ENCODE measurements around the gene CFAP99. TPM values are rescaled to one million over a fixed set of nuclear protein-coding genes. Genes with fewer than 3 reads are reported as not detected.

CFAP99 gene
- total and polyA plus RNA-seq, 2 of the 4 experiments (the other 2 are of a cell fraction) = not detected

DNA sequence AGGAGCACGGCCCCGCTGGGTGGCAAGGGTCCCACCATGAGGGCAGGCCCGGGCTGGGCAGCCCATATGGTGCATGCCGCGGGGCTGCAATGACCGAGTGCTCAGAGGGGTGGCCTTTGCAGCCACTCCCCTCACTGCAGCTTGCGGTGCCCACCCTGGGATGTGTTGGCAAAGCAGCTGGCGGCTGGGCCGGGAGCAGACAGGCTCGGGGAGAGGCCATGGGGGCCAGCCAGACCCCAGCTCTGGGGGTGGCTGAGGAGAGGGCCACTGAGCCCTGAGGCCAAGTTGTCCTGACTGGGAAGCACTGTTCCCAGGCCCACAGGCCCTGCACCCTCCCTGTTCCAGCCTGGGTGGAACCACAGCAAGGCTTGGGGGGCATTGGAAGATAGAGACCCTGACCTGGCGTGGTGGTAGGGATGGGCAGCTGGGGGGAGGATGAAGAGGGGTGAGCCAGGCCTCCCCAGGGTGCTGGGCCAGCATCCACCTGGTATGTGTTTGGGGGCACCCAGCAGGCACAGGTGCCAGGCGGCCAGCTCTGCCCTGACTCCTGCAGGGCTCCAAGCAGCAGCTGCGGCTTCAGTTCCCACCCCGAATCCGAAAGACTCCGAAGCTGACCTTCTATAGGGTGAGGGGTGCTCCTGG lies 31.8 kb downstream of the CFAP99 start (continued):
- TF ChIP-seq, protein P1, sequence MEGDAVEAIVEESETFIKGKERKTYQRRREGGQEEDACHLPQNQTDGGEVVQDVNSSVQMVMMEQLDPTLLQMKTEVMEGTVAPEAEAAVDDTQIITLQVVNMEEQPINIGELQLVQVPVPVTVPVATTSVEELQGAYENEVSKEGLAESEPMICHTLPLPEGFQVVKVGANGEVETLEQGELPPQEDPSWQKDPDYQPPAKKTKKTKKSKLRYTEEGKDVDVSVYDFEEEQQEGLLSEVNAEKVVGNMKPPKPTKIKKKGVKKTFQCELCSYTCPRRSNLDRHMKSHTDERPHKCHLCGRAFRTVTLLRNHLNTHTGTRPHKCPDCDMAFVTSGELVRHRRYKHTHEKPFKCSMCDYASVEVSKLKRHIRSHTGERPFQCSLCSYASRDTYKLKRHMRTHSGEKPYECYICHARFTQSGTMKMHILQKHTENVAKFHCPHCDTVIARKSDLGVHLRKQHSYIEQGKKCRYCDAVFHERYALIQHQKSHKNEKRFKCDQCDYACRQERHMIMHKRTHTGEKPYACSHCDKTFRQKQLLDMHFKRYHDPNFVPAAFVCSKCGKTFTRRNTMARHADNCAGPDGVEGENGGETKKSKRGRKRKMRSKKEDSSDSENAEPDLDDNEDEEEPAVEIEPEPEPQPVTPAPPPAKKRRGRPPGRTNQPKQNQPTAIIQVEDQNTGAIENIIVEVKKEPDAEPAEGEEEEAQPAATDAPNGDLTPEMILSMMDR (conservative IDR thresholded peaks at IDR 0.05; ENCODE audit: low read depth, low read length) = no peak

DNA sequence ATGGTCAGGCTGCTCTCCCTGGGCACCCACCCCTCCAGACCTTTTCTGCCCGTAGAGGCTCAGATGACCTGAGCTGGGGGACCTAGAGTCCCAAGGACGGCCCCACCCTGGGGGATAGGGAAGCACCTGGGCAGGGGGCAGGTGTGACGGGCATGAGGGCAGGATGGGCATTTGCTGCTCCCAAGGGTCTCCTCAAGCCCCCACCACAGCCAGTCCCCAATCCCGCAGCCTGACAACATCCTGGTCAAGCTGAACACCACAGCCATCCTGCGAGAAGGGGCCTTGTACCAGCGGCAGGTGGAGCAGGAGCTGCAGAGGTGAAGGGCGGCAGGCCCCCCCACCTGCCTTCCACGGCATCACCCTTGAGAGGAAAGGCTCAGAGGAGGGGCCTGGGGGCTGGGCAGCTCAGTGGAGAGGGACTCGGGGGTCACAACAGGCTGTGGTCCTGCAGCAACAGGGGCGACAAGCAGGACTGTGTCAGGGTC lies 32.3 kb downstream of the CFAP99 start:
- Histone ChIP-seq H3K14ac (replicated peaks; ENCODE audit: low read depth, low read length) (no peak overlapping the region), H2BK15ac (ENCODE audit: low read depth, low read length) (no peak overlapping the region), H4K8ac (ENCODE audit: low read depth in 2 of 2, low read length in 2 of 2) (no peak overlapping the region), H3K36me3 (ENCODE audit: control insufficient read depth, insufficient read depth, low read length) (no peaks in the 10 kb centered on the region), H3K4me1 (ENCODE audit: control insufficient read depth, insufficient read depth, low read length) (no peaks in the 10 kb centered on the region), H2AK5ac (ENCODE audit: low read depth, low read length) (no peak overlapping the region), H3K56ac (ENCODE audit: extremely low read depth, insufficient read depth, low read length) (no peak overlapping the region), H4K20me1 (ENCODE audit: insufficient read depth, low read length) (no peaks in the 10 kb centered on the region; the same call in 1 of the 2 replicates), H3K4me3 (ENCODE audit: insufficient read depth, low read depth, low read length) (no peak overlapping the region), H3K9me3 (ENCODE audit: control insufficient read depth, insufficient read depth, low read length) (no peaks in the 10 kb centered on the region), H2AK9ac (replicated peaks; ENCODE audit: low read depth, low read length, poor library complexity) (peak overlapping the region; percentile 42), H3K23ac (ENCODE audit: low read depth, low read length) (no peak overlapping the region), H3K27me3 (ENCODE audit: control insufficient read depth, insufficient read depth, low read length) (peaks cover 23% of the 10 kb centered on the region), H2BK5ac (ENCODE audit: low read depth, low read length, poor library complexity, severe bottlenecking) (no peak overlapping the region), H2BK20ac (ENCODE audit: low read depth, low read length) (no peak overlapping the region), H3K4me2 (ENCODE audit: low read depth, low read length) (no peak overlapping the region), H4K5ac (ENCODE audit: low read depth, low read length) (no peak overlapping the region), H4K91ac (ENCODE audit: insufficient read depth, low read depth, low read length) (no peak overlapping the region), H3K79me1 (ENCODE audit: low read depth in 1 of 2, low read length in 2 of 2) (no peaks in the 10 kb centered on the region), H3K9ac (ENCODE audit: low read depth, low read length) (no peak overlapping the region), H3K18ac (ENCODE audit: low read depth, low read length) (no peak overlapping the region), H2BK120ac (ENCODE audit: low read depth, low read length) (no peak overlapping the region), H3K27ac (ENCODE audit: insufficient read depth, low read length) (no peak overlapping the region), H3K9me1 (ENCODE audit: insufficient read depth, low read length) (no peaks in the 10 kb centered on the region), H3K4ac (ENCODE audit: low read depth, low read length) (no peak overlapping the region), H2AFZ (replicated peaks; ENCODE audit: low read length, poor library complexity) (no peak overlapping the region)
- DNase-seq = no peak
- intact Hi-C loops (cut with micrococcal nuclease) = no loop called here
- no CpG with 5 or more reads among the region's 10 CpGs for WGBS, 2 experiments (ENCODE audit: extremely low coverage in 2 of 2, insufficient read length in 1 of 2)
- ChIA-PET CTCF (no interaction called here), POLR2A (ENCODE audit: unreplicated experiment) (no interaction called here)
- ATAC-seq (ENCODE audit: low read depth) = no peak
- no TSS peak for BruUV-seq (replicated peaks)
- TF ChIP-seq RFX5 (IDR thresholded peaks at IDR 0.05; ENCODE audit: low read depth, low read length) = no peak
- TF ChIP-seq MAFK (IDR thresholded peaks at IDR 0.05; ENCODE audit: low read depth, low read length) = no peak
- dilution Hi-C loops (cut with HindIII; ENCODE audit: low sequenced_read_pairs, unreplicated experiment) = no loop called here
- in situ Hi-C loops (cut with MboI; ENCODE audit: low sequenced_read_pairs) = no loop called here

Measured in IMR-90 (cell line).